Measurements from ENCODE around the gene THSD4. TPM values are rescaled to one million over a fixed set of nuclear protein-coding genes. Genes with fewer than 3 reads are reported as not detected.
"Not testable (repeated sequence)": the region's sequence is repeated elsewhere in the genome, so short reads cannot be mapped to it uniquely, and the experiment has no call there.

The THSD4 gene
- total RNA-seq, 1 donor from 2014 or later, result not detected

DNA sequence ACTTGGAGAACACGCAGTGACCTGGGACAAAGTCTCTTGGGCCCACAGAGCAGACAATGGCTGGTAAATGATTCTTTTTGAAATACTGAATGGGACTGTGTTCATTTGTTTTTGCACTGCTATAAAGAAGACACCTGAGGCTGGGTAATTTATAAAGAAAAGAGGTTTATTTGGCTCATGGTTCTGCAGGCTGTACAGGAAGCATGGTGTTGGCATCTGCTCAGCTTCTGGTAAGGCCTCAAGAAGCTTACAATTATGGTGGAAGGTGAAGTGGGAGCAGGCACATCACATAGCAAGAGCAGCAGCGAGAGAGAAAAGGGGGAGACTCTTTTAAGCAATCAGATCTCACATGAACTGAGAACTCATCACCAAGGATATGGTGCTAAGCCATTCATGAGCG, 321.6 kb downstream of the THSD4 start:
- H3K4me3 Mint-ChIP-seq (ENCODE audit: low read depth), result no peak overlapping the region
- no peaks in the 10 kb centered on the region for H3K36me3 Mint-ChIP-seq (ENCODE audit: low read depth)
- H3K9me3 Mint-ChIP-seq, result no peaks in the 10 kb centered on the region
- no peaks in the 10 kb centered on the region for H3K4me1 Mint-ChIP-seq (ENCODE audit: low read depth)
- peaks cover 12% of the 10 kb centered on the region for H3K27me3 Mint-ChIP-seq (ENCODE audit: low read depth)
- no peak overlapping the region for H3K27ac Mint-ChIP-seq
- no peak for DNase-seq (ENCODE audit: low spot score)
- intact Hi-C loops (cut with micrococcal nuclease), result no loop called here

DNA sequence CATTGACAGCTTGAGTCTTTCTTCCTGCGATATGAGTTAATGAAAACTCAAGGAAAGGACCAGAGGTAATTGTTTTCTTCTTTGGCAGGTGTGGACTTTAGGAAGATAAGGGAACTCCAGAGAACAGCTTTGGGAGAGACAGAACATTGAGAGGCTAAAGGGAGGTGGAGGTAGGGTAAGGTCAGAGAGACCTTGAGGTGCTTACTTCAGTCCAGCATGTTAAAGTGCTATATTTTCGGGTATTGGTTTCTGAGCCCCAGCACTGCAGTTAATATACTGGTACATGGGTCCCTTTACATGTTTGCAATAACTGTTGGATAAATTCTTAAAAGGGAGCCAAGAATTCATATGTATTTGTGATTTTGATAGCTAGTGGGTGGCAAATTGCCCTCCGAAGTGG, 322.1 kb downstream of the THSD4 start:
- Mint-ChIP-seq H3K36me3 (ENCODE audit: low read depth) (no peaks in the 10 kb centered on the region), H3K27me3 (ENCODE audit: low read depth) (peaks cover 12% of the 10 kb centered on the region), H3K9me3 (no peaks in the 10 kb centered on the region), H3K4me3 (ENCODE audit: low read depth) (no peak overlapping the region), H3K27ac (no peak overlapping the region), H3K4me1 (ENCODE audit: low read depth) (no peaks in the 10 kb centered on the region)
- no peak for DNase-seq (ENCODE audit: low spot score)
- intact Hi-C loops (cut with micrococcal nuclease), result no loop called here

DNA sequence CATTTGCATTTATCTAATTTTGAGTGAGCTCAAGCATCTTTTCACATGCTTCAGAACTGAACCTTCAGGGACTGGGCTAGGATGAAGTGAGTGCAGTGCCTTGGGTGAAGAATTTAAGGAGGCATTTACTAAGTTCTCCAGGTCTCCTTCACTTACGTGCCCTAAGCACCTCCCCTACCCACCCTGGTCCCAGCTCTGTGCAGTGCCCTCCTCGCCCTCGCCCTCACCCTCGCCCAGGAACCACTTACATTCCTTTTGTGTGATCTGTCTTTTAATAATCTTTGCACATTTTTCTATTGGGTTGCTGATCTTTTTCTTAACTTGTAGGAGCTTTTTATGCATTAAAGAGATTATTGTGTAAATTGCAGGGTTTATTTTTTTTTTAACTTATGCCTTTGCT, 322.6 kb downstream of the THSD4 start:
- Mint-ChIP-seq H3K27me3 (ENCODE audit: low read depth) (peaks cover 14% of the 10 kb centered on the region), H3K4me3 (ENCODE audit: low read depth) (no peak overlapping the region), H3K4me1 (ENCODE audit: low read depth) (no peaks in the 10 kb centered on the region), H3K9me3 (no peaks in the 10 kb centered on the region), H3K27ac (no peak overlapping the region), H3K36me3 (ENCODE audit: low read depth) (no peaks in the 10 kb centered on the region)
- no peak for DNase-seq (ENCODE audit: low spot score)
- intact Hi-C loops (cut with micrococcal nuclease), result no loop called here

DNA sequence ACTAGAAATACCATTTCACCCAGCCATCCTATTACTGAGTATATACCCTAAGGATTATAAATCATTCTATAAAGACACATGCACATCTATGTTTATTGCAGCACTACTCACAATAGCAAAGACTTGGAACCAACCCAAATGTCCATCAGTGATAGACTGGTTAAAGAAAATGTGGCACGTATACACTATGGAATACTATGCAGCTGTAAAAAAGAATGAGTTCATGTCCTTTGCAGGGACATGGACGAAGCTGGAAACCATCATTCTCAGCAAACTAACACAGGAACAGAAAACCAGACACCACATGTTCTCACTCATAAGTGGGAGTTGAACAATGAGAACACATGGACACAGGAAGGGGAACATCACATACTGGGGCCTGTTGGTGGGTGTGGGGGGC, 324.2 kb downstream of the THSD4 start:
- peaks cover 10% of the 10 kb centered on the region for H3K27me3 Mint-ChIP-seq (ENCODE audit: low read depth)
- H3K9me3 Mint-ChIP-seq; H3K4me3 Mint-ChIP-seq (ENCODE audit: low read depth); H3K27ac Mint-ChIP-seq; H3K36me3 Mint-ChIP-seq (ENCODE audit: low read depth); intact Hi-C loops (cut with micrococcal nuclease); H3K4me1 Mint-ChIP-seq (ENCODE audit: low read depth); DNase-seq (ENCODE audit: low spot score): not testable (repeated sequence)

- intact Hi-C loops (cut with micrococcal nuclease), result loop anchor here (1.0 to 10.0 kb wide), 3 partner anchors 294 to 466 kb away; partner anchors contain the start of gene THSD4
Observed at GRCh38 chr15:71440489-71441110, 325.3 kb downstream of the THSD4 start.

DNA sequence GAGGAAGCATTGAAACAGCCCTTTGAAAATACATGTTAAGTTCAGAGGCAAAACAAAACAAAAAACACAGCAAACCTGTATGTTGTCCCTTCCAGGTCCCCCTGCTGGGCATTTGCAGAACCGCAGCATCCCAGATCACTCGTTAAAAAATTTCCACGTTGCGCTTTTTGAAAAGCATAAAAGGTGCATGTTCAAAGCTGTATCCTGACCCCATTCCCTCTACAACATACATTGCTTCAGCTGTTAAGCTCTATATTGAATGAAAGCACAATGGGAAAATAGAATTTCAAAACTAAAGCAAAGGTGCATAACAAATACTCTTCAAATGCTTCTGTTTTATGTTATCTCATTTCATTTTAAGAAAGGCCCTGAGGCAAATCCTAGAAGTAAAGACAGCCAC, 328.3 kb downstream of the THSD4 start:
- Mint-ChIP-seq H3K4me1 (ENCODE audit: low read depth) (no peaks in the 10 kb centered on the region), H3K36me3 (ENCODE audit: low read depth) (no peaks in the 10 kb centered on the region), H3K9me3 (no peaks in the 10 kb centered on the region), H3K27ac (no peak overlapping the region), H3K4me3 (ENCODE audit: low read depth) (no peak overlapping the region), H3K27me3 (ENCODE audit: low read depth) (peaks cover 8% of the 10 kb centered on the region)
- intact Hi-C loops (cut with micrococcal nuclease), result loop anchor here (10.0 kb wide), 2 partner anchors 291 to 469 kb away; no protein-coding TSS in a partner anchor
- no peak for DNase-seq (ENCODE audit: low spot score)

More at GRCh38 chr15:71440489-71441110, 325.3 kb downstream of the THSD4 start:
- Mint-ChIP-seq H3K4me1 (ENCODE audit: low read depth) (no peaks in the 10 kb centered on the region), H3K9me3 (no peaks in the 10 kb centered on the region), H3K27me3 (ENCODE audit: low read depth) (peaks cover 10% of the 10 kb centered on the region), H3K27ac (no peak overlapping the region), H3K36me3 (ENCODE audit: low read depth) (no peaks in the 10 kb centered on the region), H3K4me3 (ENCODE audit: low read depth) (no peak overlapping the region)
- DNase-seq (ENCODE audit: low spot score), result no peak

DNA sequence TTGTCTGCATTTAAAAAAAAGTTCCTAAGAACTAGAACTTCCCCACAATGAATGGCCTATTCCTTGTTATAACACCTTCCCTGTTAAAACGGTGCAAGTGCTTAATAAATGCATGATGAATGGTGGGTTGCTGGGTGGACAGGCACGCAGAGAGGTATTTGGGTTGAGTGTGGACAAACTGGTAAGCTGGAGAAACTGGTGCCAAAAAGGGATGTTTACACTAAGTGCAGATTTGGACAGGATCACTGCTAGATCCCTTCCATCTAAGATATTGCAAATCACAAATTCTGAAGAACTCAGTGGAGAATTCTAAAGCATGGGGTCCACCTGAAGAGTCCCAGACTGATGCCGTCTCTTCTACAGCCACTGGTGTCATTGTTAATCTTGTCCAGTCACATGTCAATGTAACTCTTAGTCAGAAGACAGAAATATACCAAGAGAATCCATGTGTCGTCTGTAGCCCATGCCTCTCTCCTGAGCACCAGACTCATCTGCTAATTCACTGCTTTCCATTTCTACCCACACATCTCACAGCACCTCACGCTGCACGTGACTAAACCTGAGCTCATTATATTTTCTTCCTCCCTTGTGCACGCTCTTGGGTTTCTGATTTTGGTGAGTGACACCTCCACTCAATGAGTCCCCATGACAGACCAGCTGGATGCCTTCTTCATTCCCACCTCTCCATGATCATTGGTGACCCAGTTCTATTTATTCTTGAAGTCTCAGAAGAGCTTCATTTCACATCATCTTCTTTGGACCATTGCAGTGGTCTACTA, 328.9 kb downstream of the THSD4 start:
- no peaks in the 10 kb centered on the region for H3K36me3 Mint-ChIP-seq (ENCODE audit: low read depth)
- H3K4me3 Mint-ChIP-seq (ENCODE audit: low read depth), result no peak overlapping the region
- no peak overlapping the region for H3K27ac Mint-ChIP-seq
- no peaks in the 10 kb centered on the region for H3K4me1 Mint-ChIP-seq (ENCODE audit: low read depth)
- no peaks in the 10 kb centered on the region for H3K9me3 Mint-ChIP-seq
- no peak for DNase-seq (ENCODE audit: low spot score)
- intact Hi-C loops (cut with micrococcal nuclease), result loop anchor here (10.0 kb wide), 2 partner anchors 291 to 469 kb away; no protein-coding TSS in a partner anchor
- H3K27me3 Mint-ChIP-seq (ENCODE audit: low read depth), result peaks cover 8% of the 10 kb centered on the region

DNA sequence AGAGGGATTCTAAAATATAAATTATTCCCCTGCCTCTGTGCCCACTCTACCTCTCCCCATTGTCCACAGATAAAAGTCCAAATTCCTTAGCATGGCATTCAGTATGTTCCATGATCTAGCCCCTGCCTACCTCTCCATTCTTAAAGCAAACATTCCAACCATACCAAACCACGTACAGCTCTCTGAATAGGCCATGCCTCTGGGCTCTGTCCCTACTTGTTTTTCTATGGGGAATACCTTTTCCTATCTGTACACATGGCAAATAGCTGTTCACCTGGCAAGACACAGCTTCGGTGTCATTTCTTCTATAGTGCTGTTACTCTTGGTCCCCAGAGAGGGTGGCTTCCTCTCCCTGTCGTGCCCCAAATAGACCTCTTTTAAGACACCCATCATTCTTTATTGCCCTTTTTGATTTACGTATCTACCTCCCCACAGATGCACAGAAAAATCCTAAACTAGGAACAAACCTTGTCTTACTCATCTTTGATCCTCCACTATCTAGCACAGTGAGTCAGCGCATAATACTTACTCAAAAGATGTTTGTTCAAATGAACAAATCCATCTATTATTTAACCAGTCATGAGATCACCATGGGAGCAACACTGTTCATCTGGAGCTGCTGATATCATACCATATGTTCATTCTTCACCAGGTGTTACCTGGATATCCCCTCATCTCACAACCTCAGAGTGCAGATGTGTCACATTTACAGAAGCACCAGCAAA, 329.8 kb downstream of the THSD4 start:
- intact Hi-C loops (cut with micrococcal nuclease), result loop anchor here (10.0 kb wide), 2 partner anchors 290 to 470 kb away; no protein-coding TSS in a partner anchor
- Mint-ChIP-seq H3K27ac (no peak overlapping the region), H3K4me1 (ENCODE audit: low read depth) (no peaks in the 10 kb centered on the region), H3K9me3 (no peaks in the 10 kb centered on the region), H3K27me3 (ENCODE audit: low read depth) (peaks cover 6% of the 10 kb centered on the region), H3K36me3 (ENCODE audit: low read depth) (no peaks in the 10 kb centered on the region), H3K4me3 (ENCODE audit: low read depth) (no peak overlapping the region)
- no peak for DNase-seq (ENCODE audit: low spot score)

DNA sequence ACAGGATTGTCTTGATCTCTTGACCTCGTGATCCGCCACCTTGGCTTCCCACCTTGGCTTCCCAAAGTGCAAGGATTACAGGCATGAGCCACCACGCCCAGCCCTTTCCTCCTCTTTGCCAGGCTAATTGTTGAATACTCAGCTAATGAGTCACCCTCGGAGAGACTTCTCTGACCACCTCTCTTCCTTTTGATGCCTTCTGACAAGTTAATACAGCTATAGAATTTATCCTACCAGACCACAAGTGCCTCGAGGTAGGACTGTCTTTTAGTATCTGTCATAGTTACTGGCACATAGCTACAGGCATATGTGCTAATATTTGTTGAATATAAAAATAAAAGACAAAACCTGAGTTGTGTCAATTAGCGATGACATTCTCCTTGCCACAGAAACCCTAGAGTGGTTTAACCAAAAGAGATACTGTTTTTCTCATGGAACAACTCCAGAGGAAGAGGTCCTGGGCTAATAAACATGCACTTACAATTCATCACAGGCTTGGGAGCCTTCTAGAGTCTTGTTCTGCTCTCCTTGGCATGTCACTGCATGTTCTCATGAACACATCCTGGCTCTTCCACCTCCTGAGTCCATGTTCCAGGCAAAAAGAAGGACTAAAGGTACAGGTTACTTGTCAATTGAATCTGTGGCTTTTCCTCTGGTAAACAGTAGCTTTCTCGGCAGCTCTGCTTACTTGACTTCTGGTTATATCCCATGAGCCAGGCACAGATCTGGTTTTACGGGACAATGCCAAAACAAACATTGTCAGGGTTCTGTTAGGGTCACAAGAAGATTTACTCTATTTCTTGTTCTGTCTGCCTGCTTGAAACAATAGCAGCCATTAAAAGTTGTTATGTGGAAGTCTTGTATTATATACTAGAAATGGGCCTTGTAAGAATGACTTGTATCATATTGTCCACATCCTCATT, 332.3 kb downstream of the THSD4 start:
- no peak overlapping the region for H3K4me3 Mint-ChIP-seq (ENCODE audit: low read depth)
- H3K27me3 Mint-ChIP-seq (ENCODE audit: low read depth), result peaks cover 2% of the 10 kb centered on the region
- no peaks in the 10 kb centered on the region for H3K4me1 Mint-ChIP-seq (ENCODE audit: low read depth)
- intact Hi-C loops (cut with micrococcal nuclease), result loop anchor here (10.0 kb wide), 2 partner anchors 287 to 473 kb away; no protein-coding TSS in a partner anchor
- no peak for DNase-seq (ENCODE audit: low spot score)
- no peaks in the 10 kb centered on the region for H3K36me3 Mint-ChIP-seq (ENCODE audit: low read depth)
- no peaks in the 10 kb centered on the region for H3K9me3 Mint-ChIP-seq
- no peak overlapping the region for H3K27ac Mint-ChIP-seq

DNA sequence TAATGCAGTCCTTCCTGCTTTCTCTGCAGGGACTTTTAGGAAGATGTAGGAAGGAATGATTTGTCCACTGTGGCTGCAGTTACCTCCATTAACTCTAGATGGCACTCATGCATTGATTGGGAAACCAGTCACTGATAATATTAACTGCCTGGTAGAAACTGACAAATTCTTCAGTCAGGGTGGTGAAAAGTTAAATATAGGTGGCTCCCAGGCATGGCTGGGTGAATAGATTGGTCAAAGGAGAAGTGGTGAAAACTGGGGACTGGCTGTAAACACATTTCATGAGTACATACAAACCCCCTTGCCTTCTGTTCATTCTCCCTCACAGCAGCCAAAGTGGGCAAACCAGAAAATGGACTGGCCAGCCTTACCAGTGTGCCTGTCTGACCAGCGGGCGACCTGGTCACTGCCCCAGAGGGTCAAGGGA, 333.4 kb downstream of the THSD4 start:
- no peak for DNase-seq (ENCODE audit: low spot score)
- Mint-ChIP-seq H3K4me3 (ENCODE audit: low read depth) (no peak overlapping the region), H3K27ac (no peak overlapping the region), H3K4me1 (ENCODE audit: low read depth) (no peaks in the 10 kb centered on the region), H3K36me3 (ENCODE audit: low read depth) (no peaks in the 10 kb centered on the region), H3K9me3 (no peaks in the 10 kb centered on the region), H3K27me3 (ENCODE audit: low read depth) (no peaks in the 10 kb centered on the region)
- intact Hi-C loops (cut with micrococcal nuclease), result loop anchor here (10.0 kb wide), 2 partner anchors 286 to 474 kb away; no protein-coding TSS in a partner anchor

GRCh38 chr15:71449363-71449762, 334.1 kb downstream of the THSD4 start:
- Mint-ChIP-seq H3K36me3 (ENCODE audit: low read depth) (no peaks in the 10 kb centered on the region), H3K4me3 (ENCODE audit: low read depth) (no peak overlapping the region), H3K9me3 (no peaks in the 10 kb centered on the region), H3K27ac (no peak overlapping the region), H3K4me1 (ENCODE audit: low read depth) (no peaks in the 10 kb centered on the region), H3K27me3 (ENCODE audit: low read depth) (no peaks in the 10 kb centered on the region)
- intact Hi-C loops (cut with micrococcal nuclease), result loop anchor here (10.0 kb wide), 2 partner anchors 285 to 475 kb away; no protein-coding TSS in a partner anchor
- DNase-seq (ENCODE audit: low spot score), result no peak

DNA sequence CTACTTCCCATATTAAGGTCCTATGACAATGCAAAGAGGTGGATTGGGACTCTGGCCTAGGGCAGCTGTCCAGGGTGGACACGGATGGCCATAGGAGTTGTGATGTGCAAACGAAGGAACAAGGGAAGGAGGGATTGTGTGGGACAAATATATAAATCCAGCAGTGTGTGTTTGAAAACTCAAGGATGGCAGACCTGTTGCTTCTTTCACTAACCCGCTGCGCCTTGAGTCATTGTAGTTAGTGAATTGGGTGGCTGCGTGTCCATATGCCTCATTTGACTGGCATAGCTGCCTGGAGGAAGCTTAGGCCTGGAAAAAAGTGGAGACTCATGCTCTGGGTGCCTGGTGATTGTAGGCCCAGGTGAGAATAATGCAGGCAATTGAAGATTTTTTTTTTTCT, 334.7 kb downstream of the THSD4 start:
- Mint-ChIP-seq H3K4me1 (ENCODE audit: low read depth) (no peaks in the 10 kb centered on the region), H3K27me3 (ENCODE audit: low read depth) (peaks cover 2% of the 10 kb centered on the region), H3K9me3 (no peaks in the 10 kb centered on the region), H3K36me3 (ENCODE audit: low read depth) (no peaks in the 10 kb centered on the region), H3K4me3 (ENCODE audit: low read depth) (no peak overlapping the region), H3K27ac (no peak overlapping the region)
- intact Hi-C loops (cut with micrococcal nuclease), result loop anchor here (10.0 kb wide), 2 partner anchors 285 to 475 kb away; no protein-coding TSS in a partner anchor
- no peak for DNase-seq (ENCODE audit: low spot score)
